GM21786 (cell line): ENCODE data around the gene GASK1B.

Experiments used
- ATAC-seq: cut with Tn5 transposase; IDR thresholded peaks from one replicate; pipeline ENCODE4 v1.9.1; 2021; ENCODE audit not compliant: unreplicated experiment

Gene GASK1B

GRCh38 chr4:158147151-158147550, 25.7 kb downstream of the GASK1B start:
- no peak for ATAC-seq

- no peak for ATAC-seq
Measured at GRCh38 chr4:158146736-158147135, 26.1 kb downstream of the GASK1B start.

GRCh38 chr4:158139086-158139485, 33.7 kb downstream of the GASK1B start:
- ATAC-seq = no peak

- no peak for ATAC-seq
Measured at GRCh38 chr4:158134222-158134621, 38.6 kb downstream of the GASK1B start.

GRCh38 chr4:158133551-158133950, 39.3 kb downstream of the GASK1B start:
- ATAC-seq = no peak

- no peak for ATAC-seq
Measured at GRCh38 chr4:158131027-158131426, 41.8 kb downstream of the GASK1B start.

GRCh38 chr4:158130204-158130603, 42.6 kb downstream of the GASK1B start:
- ATAC-seq = no peak

- ATAC-seq = peak; percentile 73
Measured at GRCh38 chr4:158129694-158130093, 43.1 kb downstream of the GASK1B start.

GRCh38 chr4:158128540-158128939, 44.3 kb downstream of the GASK1B start:
- ATAC-seq = no peak

- no peak for ATAC-seq
Measured at GRCh38 chr4:158125310-158125709, 47.5 kb downstream of the GASK1B start.
